ENCODE data around the gene GNG4. TPM values are rescaled to one million over a fixed set of nuclear protein-coding genes. Genes with fewer than 3 reads are reported as not detected.

The GNG4 gene
- total and polyA plus RNA-seq, 8 donors, result 0.56 to 20.4 (median 3.0) TPM

DNA sequence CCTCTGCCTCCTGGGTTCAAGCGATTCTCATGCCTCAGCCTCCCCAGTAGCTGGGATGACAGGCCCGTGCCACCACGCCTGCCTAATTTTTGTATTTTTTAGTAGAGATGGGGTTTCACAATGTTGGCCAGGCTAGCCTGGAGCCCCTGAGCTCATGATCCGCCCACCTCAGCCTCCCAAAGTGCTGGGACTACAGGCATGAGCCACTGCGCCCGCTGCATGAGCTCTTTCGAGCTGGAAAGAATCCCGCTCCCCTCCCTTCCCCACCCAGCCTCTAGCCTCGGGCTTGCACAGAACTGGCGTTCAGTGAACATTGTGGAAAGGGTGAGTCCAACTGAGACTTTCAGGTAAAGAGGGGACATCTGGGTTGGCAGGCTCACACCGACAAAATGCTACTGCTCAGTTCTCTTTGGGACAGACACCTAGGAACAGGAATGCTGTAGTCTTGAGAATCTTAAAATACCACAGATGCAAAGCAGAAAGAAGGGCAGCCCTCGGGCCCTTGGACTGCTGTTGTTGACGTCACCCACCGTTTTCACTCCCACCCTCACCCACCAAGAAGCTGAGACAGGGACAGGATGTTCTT is 9.7 kb upstream of the GNG4 start:
- intact Hi-C loops (cut with DNase I), result no loop called here
- DNase-seq, result no peak
- FAIRE-seq, result no peak
- Histone ChIP-seq H3K4me1 (no peaks in the 10 kb centered on the region), H3K36me3 (peaks cover 0 to 7% (median 0%) of the 10 kb centered on the region in 3 donors), H3K4me3 (no peak overlapping the region), H3K27me3 (peaks cover 0 to 3% (median 0%) of the 10 kb centered on the region in 4 donors), H3K9me3 (no peaks in the 10 kb centered on the region), H3K27ac (no peak overlapping the region)
- TF ChIP-seq, protein P1, sequence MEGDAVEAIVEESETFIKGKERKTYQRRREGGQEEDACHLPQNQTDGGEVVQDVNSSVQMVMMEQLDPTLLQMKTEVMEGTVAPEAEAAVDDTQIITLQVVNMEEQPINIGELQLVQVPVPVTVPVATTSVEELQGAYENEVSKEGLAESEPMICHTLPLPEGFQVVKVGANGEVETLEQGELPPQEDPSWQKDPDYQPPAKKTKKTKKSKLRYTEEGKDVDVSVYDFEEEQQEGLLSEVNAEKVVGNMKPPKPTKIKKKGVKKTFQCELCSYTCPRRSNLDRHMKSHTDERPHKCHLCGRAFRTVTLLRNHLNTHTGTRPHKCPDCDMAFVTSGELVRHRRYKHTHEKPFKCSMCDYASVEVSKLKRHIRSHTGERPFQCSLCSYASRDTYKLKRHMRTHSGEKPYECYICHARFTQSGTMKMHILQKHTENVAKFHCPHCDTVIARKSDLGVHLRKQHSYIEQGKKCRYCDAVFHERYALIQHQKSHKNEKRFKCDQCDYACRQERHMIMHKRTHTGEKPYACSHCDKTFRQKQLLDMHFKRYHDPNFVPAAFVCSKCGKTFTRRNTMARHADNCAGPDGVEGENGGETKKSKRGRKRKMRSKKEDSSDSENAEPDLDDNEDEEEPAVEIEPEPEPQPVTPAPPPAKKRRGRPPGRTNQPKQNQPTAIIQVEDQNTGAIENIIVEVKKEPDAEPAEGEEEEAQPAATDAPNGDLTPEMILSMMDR (IDR thresholded peaks at IDR 0.05), result no peak
- 94 to 95% methylated on average over 14 of the region's 14 CpGs for WGBS, 2 donors
- ATAC-seq, result no peak

DNA sequence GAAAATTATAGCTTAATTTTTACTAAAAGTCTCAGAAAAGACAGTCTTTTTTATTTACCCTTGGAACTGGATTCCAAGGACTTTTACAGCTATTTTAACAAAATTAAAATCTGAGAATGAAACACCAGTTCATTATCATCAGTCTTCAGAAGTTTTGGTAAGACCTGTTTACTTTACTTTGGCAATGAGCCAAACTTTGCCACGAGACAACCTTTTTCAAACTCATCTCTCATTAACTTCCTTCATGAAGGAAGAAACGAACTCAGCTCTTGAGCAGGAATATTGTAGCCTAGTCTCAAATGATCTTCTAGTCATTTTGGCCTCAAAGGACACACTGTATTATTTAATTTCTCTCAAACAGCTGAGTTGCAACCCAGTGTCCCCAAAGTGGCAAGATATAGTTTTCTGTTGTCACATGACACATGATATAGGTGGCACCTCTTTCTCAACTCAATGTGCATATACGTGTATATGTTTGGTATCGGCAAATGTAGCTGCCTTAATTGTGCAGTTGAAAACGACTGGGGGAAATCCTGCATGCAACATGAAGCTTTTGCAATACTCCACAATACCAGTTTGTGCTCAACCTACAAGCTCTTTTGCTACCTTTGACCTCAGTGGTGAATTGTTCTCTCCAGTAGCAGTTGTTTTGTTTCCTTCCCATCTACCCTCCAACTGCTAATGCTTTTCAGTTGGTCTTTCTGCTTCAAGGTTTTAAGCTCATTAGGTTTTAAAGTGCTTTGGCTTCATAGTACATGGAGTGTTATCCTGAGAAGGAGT is 8.4 kb upstream of the GNG4 start:
- intact Hi-C loops (cut with DNase I), result no loop called here
- H3K9me3 ChIP-seq, result no peaks in the 10 kb centered on the region
- no peaks in the 10 kb centered on the region for H3K4me1 ChIP-seq
- 49 to 56% methylated on average over 5 of the region's 5 CpGs for WGBS, 2 donors
- no peak overlapping the region for H3K27ac ChIP-seq
- peaks cover 0 to 3% (median 0%) of the 10 kb centered on the region in 4 donors for H3K27me3 ChIP-seq
- ATAC-seq (no peak), FAIRE-seq (no peak), DNase-seq (no peak)
- peaks cover 0 to 7% (median 0%) of the 10 kb centered on the region in 3 donors for H3K36me3 ChIP-seq
- H3K4me3 ChIP-seq, result no peak overlapping the region
- TF ChIP-seq, protein P1 (IDR thresholded peaks at IDR 0.05), result no peak

DNA sequence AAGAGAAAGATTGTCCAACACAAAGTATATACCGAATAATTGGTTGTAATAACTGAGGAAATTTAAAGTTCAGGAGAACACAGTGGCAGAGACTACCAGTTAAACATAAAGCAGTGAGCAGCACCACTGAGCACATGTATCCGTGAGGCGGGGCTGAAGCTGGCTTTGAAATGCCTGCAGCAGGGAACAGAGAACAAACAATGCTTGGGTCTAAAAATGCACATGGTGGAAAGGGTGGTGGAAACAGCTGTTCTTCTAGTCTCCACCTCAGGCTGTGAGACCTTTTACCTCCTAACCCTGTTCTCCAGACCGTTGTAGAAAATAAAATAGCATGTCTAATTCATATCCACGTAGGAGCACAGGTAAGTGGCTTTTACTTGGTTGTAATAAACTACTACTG is 7.7 kb upstream of the GNG4 start:
- Histone ChIP-seq H3K27ac (no peak overlapping the region), H3K27me3 (peaks cover 0 to 3% (median 0%) of the 10 kb centered on the region in 4 donors), H3K36me3 (peaks cover 0 to 3% (median 0%) of the 10 kb centered on the region in 3 donors), H3K9me3 (no peaks in the 10 kb centered on the region), H3K4me1 (no peaks in the 10 kb centered on the region), H3K4me3 (no peak overlapping the region)
- no peak for DNase-seq
- no peak for FAIRE-seq
- 85 to 86% methylated on average over 5 of the region's 5 CpGs for WGBS, 2 donors
- ATAC-seq, result no peak
- TF ChIP-seq, protein P1 (IDR thresholded peaks at IDR 0.05), result no peak
- intact Hi-C loops (cut with DNase I), result no loop called here

DNA sequence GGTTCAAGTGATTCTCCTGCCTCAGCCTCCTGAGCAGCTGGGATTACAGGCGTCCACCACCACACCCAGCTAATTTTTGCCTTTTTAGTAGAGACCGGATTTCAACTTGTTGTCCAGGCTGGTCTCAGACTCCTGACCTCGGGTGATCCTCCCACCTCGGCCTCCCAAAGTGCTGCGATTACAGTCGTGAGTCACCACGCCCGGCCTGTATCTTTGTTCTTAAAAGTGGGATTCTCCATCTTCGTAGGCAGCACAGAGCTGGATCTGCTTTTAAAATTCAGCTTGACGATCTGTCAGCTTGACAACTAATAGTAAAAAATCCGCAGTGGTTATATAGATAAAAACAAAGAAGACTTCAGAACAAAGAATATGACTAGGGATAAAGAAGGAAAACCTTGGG is 2.8 kb upstream of the GNG4 start:
- Histone ChIP-seq H3K27me3 (peaks cover 0 to 12% (median 2%) of the 10 kb centered on the region in 4 donors), H3K9me3 (no peaks in the 10 kb centered on the region), H3K27ac (no peak overlapping the region), H3K36me3 (no peaks in the 10 kb centered on the region), H3K4me1 (peaks cover 0 to 12% (median 0%) of the 10 kb centered on the region in 3 donors), H3K4me3 (no peak overlapping the region)
- FAIRE-seq, result no peak
- 83 to 91% methylated on average over 11 of the region's 11 CpGs for WGBS, 2 donors
- ATAC-seq, result no peak
- TF ChIP-seq, protein P1 (IDR thresholded peaks at IDR 0.05), result no peak
- intact Hi-C loops (cut with DNase I), result no loop called here
- DNase-seq, result no peak

All from pancreas (tissue), 10 donors.